ENCODE results near the gene CADM2. TPM values are rescaled to one million over a fixed set of nuclear protein-coding genes. Genes with fewer than 3 reads are reported as not detected.

The CADM2 gene
- total RNA-seq, 1 donor from 2014 or later = 6.8 TPM

GRCh38 chr3:85877631-85878030 is 918.8 kb downstream of the CADM2 start:
- Mint-ChIP-seq H3K36me3 (no peaks in the 10 kb centered on the region), H3K27me3 (ENCODE audit: insufficient read depth, low read depth) (no peaks in the 10 kb centered on the region), H3K4me1 (no peaks in the 10 kb centered on the region), H3K9me3 (no peaks in the 10 kb centered on the region), H3K4me3 (no peak overlapping the region), H3K27ac (no peak overlapping the region)
- no peaks in the 10 kb centered on the region for H3K36me3 ChIP-seq
- no peak overlapping the region for H3K4me3 ChIP-seq
- H3K4me1 ChIP-seq = no peaks in the 10 kb centered on the region
- no peaks in the 10 kb centered on the region for H3K27me3 ChIP-seq
- no peak overlapping the region for H3K4me2 ChIP-seq
- no peaks in the 10 kb centered on the region for H4K20me1 ChIP-seq (ENCODE audit: low read depth)
- H3K79me2 ChIP-seq (ENCODE audit: low read depth) = no peaks in the 10 kb centered on the region
- H3F3A ChIP-seq (ENCODE audit: low read depth) = no peaks in the 10 kb centered on the region
- DNase-seq (ENCODE audit: low spot score) = no peak
- TF ChIP-seq CTCF (IDR thresholded peaks at IDR 0.05) (no peak), EZH2 (IDR thresholded peaks at IDR 0.05) (no peak), EZH2phosphoT487 (IDR thresholded peaks at IDR 0.05) (no peak)
- no peak overlapping the region for H2AFZ ChIP-seq (replicated peaks)
- no peaks in the 10 kb centered on the region for H3K9me3 ChIP-seq (ENCODE audit: low read depth)
- no peak overlapping the region for H3K27ac ChIP-seq
- H3K9ac ChIP-seq = no peak overlapping the region

- DNase-seq (ENCODE audit: low spot score) = no peak
- no peaks in the 10 kb centered on the region for H4K20me1 ChIP-seq (ENCODE audit: low read depth)
- H3K27me3 Mint-ChIP-seq (ENCODE audit: insufficient read depth, low read depth) = no peaks in the 10 kb centered on the region
These were observed 923.1 kb downstream of the CADM2 start for GRCh38 chr3:85881833-85882393.

GRCh38 chr3:85890043-85890555 is 931.3 kb downstream of the CADM2 start:
- Histone ChIP-seq H3K4me1 (peaks cover 7% of the 10 kb centered on the region), H3K27ac (no peak overlapping the region), H3K27me3 (no peaks in the 10 kb centered on the region), H2AFZ (replicated peaks) (no peak overlapping the region), H3K9me3 (ENCODE audit: low read depth) (no peaks in the 10 kb centered on the region), H3K79me2 (ENCODE audit: low read depth) (no peaks in the 10 kb centered on the region), H3F3A (ENCODE audit: low read depth) (no peaks in the 10 kb centered on the region), H3K36me3 (no peaks in the 10 kb centered on the region), H3K4me3 (no peak overlapping the region), H3K9ac (no peak overlapping the region), H4K20me1 (ENCODE audit: low read depth) (no peaks in the 10 kb centered on the region), H3K4me2 (no peak overlapping the region)
- Mint-ChIP-seq H3K9me3 (peaks cover 2% of the 10 kb centered on the region), H3K36me3 (no peaks in the 10 kb centered on the region), H3K27ac (no peak overlapping the region), H3K27me3 (ENCODE audit: insufficient read depth, low read depth) (no peaks in the 10 kb centered on the region), H3K4me3 (no peak overlapping the region), H3K4me1 (no peaks in the 10 kb centered on the region)
- DNase-seq (ENCODE audit: low spot score) = no peak
- TF ChIP-seq CTCF (IDR thresholded peaks at IDR 0.05) = no peak

More at GRCh38 chr3:85881833-85882393, 923.1 kb downstream of the CADM2 start:
- no peak overlapping the region for H3K4me2 ChIP-seq
- H3K4me1 ChIP-seq = no peaks in the 10 kb centered on the region
- TF ChIP-seq EZH2 (IDR thresholded peaks at IDR 0.05) (no peak), CTCF (IDR thresholded peaks at IDR 0.05) (no peak), EZH2phosphoT487 (IDR thresholded peaks at IDR 0.05) (no peak)
- Mint-ChIP-seq H3K4me1 (no peaks in the 10 kb centered on the region), H3K9me3 (no peaks in the 10 kb centered on the region), H3K36me3 (no peaks in the 10 kb centered on the region), H3K4me3 (no peak overlapping the region), H3K27ac (no peak overlapping the region)
- H3K27me3 ChIP-seq = no peaks in the 10 kb centered on the region
- H3K27ac ChIP-seq = no peak overlapping the region
- no peaks in the 10 kb centered on the region for H3K36me3 ChIP-seq
- no peak overlapping the region for H2AFZ ChIP-seq (replicated peaks)
- H3K79me2 ChIP-seq (ENCODE audit: low read depth) = no peaks in the 10 kb centered on the region
- no peaks in the 10 kb centered on the region for H3K9me3 ChIP-seq (ENCODE audit: low read depth)
- H3F3A ChIP-seq (ENCODE audit: low read depth) = no peaks in the 10 kb centered on the region
- H3K4me3 ChIP-seq = no peak overlapping the region
- H3K9ac ChIP-seq = no peak overlapping the region

All from neural progenitor cell (in vitro differentiated cells).